Measurements from ENCODE around the gene ZSCAN12. TPM values are rescaled to one million over a fixed set of nuclear protein-coding genes. Genes with fewer than 3 reads are reported as not detected.

ZSCAN12 gene
- polyA plus RNA-seq, 1 donor from 2014 or later = 20.3 TPM

GRCh38 chr6:28383235-28384142 lies 16.1 kb downstream of the ZSCAN12 start:
- Histone ChIP-seq H3K27me3 (ENCODE audit: insufficient read depth, low read depth, low read length) (no peaks in the 10 kb centered on the region), H2AFZ (ENCODE audit: low read depth, low read length) (peak overlapping the region; percentile 40), H3K4me2 (ENCODE audit: low read length) (peak overlapping the region; percentile 38), H3K9me2 (ENCODE audit: insufficient read depth, low read length) (no peaks in the 10 kb centered on the region), H3K79me2 (replicated peaks; ENCODE audit: insufficient read depth, low read length) (no peaks in the 10 kb centered on the region), H4K20me1 (ENCODE audit: insufficient read depth) (no peaks in the 10 kb centered on the region), H3K36me3 (ENCODE audit: insufficient read depth, low read length) (peaks cover 11% of the 10 kb centered on the region), H3K4me3 (ENCODE audit: low read length) (peak overlapping the region; percentile 62), H3F3A (ENCODE audit: insufficient read depth, low read length, poor library complexity, severe bottlenecking) (no peaks in the 10 kb centered on the region), H3K9me3 (ENCODE audit: low read length) (no peaks in the 10 kb centered on the region), H3K9ac (ENCODE audit: low read length) (peak overlapping the region; percentile 51), H3K27ac (ENCODE audit: low read length) (peak overlapping the region; percentile 39)
- TF ChIP-seq, protein P1, sequence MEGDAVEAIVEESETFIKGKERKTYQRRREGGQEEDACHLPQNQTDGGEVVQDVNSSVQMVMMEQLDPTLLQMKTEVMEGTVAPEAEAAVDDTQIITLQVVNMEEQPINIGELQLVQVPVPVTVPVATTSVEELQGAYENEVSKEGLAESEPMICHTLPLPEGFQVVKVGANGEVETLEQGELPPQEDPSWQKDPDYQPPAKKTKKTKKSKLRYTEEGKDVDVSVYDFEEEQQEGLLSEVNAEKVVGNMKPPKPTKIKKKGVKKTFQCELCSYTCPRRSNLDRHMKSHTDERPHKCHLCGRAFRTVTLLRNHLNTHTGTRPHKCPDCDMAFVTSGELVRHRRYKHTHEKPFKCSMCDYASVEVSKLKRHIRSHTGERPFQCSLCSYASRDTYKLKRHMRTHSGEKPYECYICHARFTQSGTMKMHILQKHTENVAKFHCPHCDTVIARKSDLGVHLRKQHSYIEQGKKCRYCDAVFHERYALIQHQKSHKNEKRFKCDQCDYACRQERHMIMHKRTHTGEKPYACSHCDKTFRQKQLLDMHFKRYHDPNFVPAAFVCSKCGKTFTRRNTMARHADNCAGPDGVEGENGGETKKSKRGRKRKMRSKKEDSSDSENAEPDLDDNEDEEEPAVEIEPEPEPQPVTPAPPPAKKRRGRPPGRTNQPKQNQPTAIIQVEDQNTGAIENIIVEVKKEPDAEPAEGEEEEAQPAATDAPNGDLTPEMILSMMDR (IDR thresholded peaks at IDR 0.05; ENCODE audit: poor library complexity, severe bottlenecking) = peak; percentile 57
- TF ChIP-seq, protein P2, sequence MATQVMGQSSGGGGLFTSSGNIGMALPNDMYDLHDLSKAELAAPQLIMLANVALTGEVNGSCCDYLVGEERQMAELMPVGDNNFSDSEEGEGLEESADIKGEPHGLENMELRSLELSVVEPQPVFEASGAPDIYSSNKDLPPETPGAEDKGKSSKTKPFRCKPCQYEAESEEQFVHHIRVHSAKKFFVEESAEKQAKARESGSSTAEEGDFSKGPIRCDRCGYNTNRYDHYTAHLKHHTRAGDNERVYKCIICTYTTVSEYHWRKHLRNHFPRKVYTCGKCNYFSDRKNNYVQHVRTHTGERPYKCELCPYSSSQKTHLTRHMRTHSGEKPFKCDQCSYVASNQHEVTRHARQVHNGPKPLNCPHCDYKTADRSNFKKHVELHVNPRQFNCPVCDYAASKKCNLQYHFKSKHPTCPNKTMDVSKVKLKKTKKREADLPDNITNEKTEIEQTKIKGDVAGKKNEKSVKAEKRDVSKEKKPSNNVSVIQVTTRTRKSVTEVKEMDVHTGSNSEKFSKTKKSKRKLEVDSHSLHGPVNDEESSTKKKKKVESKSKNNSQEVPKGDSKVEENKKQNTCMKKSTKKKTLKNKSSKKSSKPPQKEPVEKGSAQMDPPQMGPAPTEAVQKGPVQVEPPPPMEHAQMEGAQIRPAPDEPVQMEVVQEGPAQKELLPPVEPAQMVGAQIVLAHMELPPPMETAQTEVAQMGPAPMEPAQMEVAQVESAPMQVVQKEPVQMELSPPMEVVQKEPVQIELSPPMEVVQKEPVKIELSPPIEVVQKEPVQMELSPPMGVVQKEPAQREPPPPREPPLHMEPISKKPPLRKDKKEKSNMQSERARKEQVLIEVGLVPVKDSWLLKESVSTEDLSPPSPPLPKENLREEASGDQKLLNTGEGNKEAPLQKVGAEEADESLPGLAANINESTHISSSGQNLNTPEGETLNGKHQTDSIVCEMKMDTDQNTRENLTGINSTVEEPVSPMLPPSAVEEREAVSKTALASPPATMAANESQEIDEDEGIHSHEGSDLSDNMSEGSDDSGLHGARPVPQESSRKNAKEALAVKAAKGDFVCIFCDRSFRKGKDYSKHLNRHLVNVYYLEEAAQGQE (IDR thresholded peaks at IDR 0.05; ENCODE audit: borderline replicate concordance) = no peak
- TF ChIP-seq POLR2AphosphoS5 (IDR thresholded peaks at IDR 0.05) (no peak), EP300 (conservative IDR thresholded peaks at IDR 0.05; ENCODE audit: poor library complexity, severe bottlenecking) (peak; percentile 30), MXI1 (conservative IDR thresholded peaks at IDR 0.05; ENCODE audit: poor library complexity, severe bottlenecking) (peak; percentile 43), RAD21 (conservative IDR thresholded peaks at IDR 0.05) (peak; percentile 43), TAF1 (IDR thresholded peaks at IDR 0.05; ENCODE audit: low read depth) (peak; percentile 41), EZH2 (IDR thresholded peaks at IDR 0.05; ENCODE audit: borderline replicate concordance, insufficient read depth, low read length, poor library complexity, severe bottlenecking) (no peak), SMC3 (conservative IDR thresholded peaks at IDR 0.05; ENCODE audit: poor library complexity) (peak; percentile 20)

- Histone ChIP-seq H3K36me3 (ENCODE audit: insufficient read depth, low read length) (peaks cover 11% of the 10 kb centered on the region), H3K27me3 (ENCODE audit: insufficient read depth, low read depth, low read length) (no peaks in the 10 kb centered on the region), H4K20me1 (ENCODE audit: insufficient read depth) (no peaks in the 10 kb centered on the region), H3K4me3 (ENCODE audit: low read length) (no peak overlapping the region), H2AFZ (ENCODE audit: low read depth, low read length) (no peak overlapping the region), H3F3A (ENCODE audit: insufficient read depth, low read length, poor library complexity, severe bottlenecking) (no peaks in the 10 kb centered on the region), H3K4me2 (ENCODE audit: low read length) (no peak overlapping the region), H3K79me2 (replicated peaks; ENCODE audit: insufficient read depth, low read length) (no peaks in the 10 kb centered on the region), H3K9ac (ENCODE audit: low read length) (no peak overlapping the region), H3K9me3 (ENCODE audit: low read length) (no peaks in the 10 kb centered on the region), H3K27ac (ENCODE audit: low read length) (no peak overlapping the region), H3K9me2 (ENCODE audit: insufficient read depth, low read length) (no peaks in the 10 kb centered on the region)
- TF ChIP-seq TAF1 (IDR thresholded peaks at IDR 0.05; ENCODE audit: low read depth) (no peak), POLR2AphosphoS5 (IDR thresholded peaks at IDR 0.05) (no peak), EZH2 (IDR thresholded peaks at IDR 0.05; ENCODE audit: borderline replicate concordance, insufficient read depth, low read length, poor library complexity, severe bottlenecking) (no peak), RAD21 (conservative IDR thresholded peaks at IDR 0.05) (no peak), EP300 (conservative IDR thresholded peaks at IDR 0.05; ENCODE audit: poor library complexity, severe bottlenecking) (no peak), SMC3 (conservative IDR thresholded peaks at IDR 0.05; ENCODE audit: poor library complexity) (no peak), MXI1 (conservative IDR thresholded peaks at IDR 0.05; ENCODE audit: poor library complexity, severe bottlenecking) (no peak)
- TF ChIP-seq, protein P2 (IDR thresholded peaks at IDR 0.05; ENCODE audit: borderline replicate concordance) = no peak
- TF ChIP-seq, protein P1 (IDR thresholded peaks at IDR 0.05; ENCODE audit: poor library complexity, severe bottlenecking) = no peak
Observed at GRCh38 chr6:28380381-28380780, 19.2 kb downstream of the ZSCAN12 start.

Measured in neural cell (in vitro differentiated cells).